H7 (cell line): ENCODE measurements around the gene MYOD1. TPM values are rescaled to one million over a fixed set of nuclear protein-coding genes. Genes with fewer than 3 reads are reported as not detected.
A peak's percentile ranks its signal among the peaks of the same experiment; 100 is the strongest.

Experiments
- DNase-seq: peaks from one replicate; pipeline ENCODE4 v3.0.0; 2012
- H3K27me3 ChIP-seq: 2 replicates; pipeline ENCODE4 v1.6.0; 2011; ENCODE audit warnings: mild to moderate bottlenecking, low read length; ENCODE audit not compliant: control insufficient read depth, insufficient read depth
- H3K36me3 ChIP-seq: replicated peaks from 2 replicates; pipeline ENCODE4 v1.5.1; 2011; ENCODE audit warnings: low read length; ENCODE audit not compliant: control insufficient read depth, insufficient read depth
- H3K4me3 ChIP-seq: 2 replicates; pipeline ENCODE4 v1.5.1; 2011; ENCODE audit warnings: low read depth, mild to moderate bottlenecking, control low read depth, low read length, moderate library complexity; ENCODE audit not compliant: insufficient read depth
- total RNA-seq: library from RNA; depleted of rRNA; stranded (reverse); fragments of >200 nt; shearing (Covaris generic); gene quantifications from 2 replicates; pipeline ENCODE4 v1.2.3, GENCODE V29; 2014; rRNA removed

The MYOD1 gene
- not detected in 2 replicates for total RNA-seq

DNA sequence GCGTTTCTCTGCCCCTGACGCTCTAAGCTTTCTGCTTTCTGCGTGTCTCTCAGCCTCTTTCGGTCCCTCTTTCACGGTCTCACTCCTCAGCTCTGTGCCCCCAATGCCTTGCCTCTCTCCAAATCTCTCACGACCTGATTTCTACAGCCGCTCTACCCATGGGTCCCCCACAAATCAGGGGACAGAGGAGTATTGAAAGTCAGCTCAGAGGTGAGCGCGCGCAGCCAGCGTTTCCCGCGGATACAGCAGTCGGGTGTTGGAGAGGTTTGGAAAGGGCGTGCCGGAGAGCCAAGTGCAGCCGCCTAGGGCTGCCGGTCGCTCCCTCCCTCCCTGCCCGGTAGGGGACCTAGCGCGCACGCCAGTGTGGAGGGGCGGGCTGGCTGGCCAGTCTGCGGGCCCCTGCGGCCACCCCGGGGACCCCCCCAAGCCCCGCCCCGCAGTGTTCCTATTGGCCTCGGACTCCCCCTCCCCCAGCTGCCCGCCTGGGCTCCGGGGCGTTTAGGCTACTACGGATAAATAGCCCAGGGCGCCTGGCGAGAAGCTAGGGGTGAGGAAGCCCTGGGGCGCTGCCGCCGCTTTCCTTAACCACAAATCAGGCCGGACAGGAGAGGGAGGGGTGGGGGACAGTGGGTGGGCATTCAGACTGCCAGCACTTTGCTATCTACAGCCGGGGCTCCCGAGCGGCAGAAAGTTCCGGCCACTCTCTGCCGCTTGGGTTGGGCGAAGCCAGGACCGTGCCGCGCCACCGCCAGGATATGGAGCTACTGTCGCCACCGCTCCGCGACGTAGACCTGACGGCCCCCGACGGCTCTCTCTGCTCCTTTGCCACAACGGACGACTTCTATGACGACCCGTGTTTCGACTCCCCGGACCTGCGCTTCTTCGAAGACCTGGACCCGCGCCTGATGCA is at the start of gene MYOD1:
MYOD1 (plus strand) TSS at position 544 of the 910 bp plus-strand sequence; CDS start at position 756, 212 bp downstream.
- Histone ChIP-seq H3K4me3 (peak within 1 kb of the TSS; percentile 30), H3K36me3 (no peaks in the 10 kb centered on the region)
- DNase-seq: peak; percentile 90

DNA sequence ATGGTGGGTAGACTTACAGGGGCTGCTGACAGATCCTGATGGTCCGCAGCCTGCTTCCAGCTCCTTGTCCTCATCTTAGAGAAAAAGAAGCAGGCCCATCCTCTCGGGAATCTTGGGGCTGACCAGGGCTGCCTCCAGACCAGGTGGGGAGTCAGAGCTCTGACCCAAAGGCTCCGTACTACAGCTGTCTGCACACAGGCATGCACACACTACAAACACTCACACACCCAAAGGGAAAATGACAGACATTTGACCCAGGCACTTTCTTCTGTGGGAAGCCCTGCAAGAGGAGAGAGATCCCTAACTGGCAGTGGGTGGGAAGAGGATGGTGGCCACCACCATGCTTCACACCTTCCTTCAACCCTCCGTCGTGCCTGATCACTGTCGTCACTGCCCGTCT is 46.9 kb upstream of the MYOD1 start:
- Histone ChIP-seq H3K4me3 (no peak overlapping the region), H3K27me3 (no peaks in the 10 kb centered on the region; the same call in none of the 2 replicates), H3K36me3 (no peaks in the 10 kb centered on the region)
- DNase-seq: no peak

More for the DNA sequence above, at the start of gene MYOD1:
- H3K27me3 ChIP-seq: peaks cover 97% of the 10 kb centered on the region

DNA sequence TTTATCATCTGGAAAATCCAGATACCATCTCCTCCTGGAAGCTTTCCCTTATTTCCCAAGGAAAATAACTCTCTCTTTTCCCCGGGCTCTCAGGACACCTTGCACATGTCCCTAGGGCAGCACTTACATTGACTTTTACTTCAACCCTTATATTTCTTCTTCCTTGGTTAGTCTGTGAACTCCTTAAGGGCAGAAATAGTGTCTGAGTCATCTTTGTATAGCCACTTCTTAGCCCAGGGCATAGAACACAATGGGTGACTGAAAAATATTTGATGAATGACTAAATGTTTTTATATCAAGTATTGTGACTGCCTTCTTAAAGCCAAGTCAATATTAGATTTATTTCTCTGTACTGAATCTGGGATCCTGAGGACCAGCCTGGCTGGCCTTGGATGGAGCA is 45.4 kb upstream of the MYOD1 start:
- H3K4me3 ChIP-seq: no peak overlapping the region
- no peak for DNase-seq
- H3K27me3 ChIP-seq: no peaks in the 10 kb centered on the region; the same call in 1 of the 2 replicates
- no peaks in the 10 kb centered on the region for H3K36me3 ChIP-seq

DNA sequence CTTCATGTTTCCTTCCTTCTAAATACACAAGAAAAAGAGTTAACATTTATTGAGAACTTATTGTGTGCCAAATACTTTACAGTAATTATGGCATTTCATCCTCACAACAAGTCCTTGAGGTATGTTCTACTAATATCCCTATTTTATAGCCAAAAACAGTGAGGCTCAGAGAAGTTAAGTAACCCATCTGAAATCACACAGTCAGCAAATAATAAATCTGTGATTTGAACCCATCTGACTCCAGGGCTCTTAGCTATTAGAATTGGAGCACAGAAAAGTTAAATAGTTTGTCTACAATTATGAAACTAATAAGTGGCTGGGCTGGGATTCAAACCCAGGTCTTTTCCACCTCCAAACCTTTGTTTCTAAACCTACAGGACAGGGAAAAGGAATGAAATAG is 36.5 kb upstream of the MYOD1 start:
- Histone ChIP-seq H3K27me3 (no peaks in the 10 kb centered on the region), H3K36me3 (no peaks in the 10 kb centered on the region), H3K4me3 (no peak overlapping the region)
- no peak for DNase-seq

DNA sequence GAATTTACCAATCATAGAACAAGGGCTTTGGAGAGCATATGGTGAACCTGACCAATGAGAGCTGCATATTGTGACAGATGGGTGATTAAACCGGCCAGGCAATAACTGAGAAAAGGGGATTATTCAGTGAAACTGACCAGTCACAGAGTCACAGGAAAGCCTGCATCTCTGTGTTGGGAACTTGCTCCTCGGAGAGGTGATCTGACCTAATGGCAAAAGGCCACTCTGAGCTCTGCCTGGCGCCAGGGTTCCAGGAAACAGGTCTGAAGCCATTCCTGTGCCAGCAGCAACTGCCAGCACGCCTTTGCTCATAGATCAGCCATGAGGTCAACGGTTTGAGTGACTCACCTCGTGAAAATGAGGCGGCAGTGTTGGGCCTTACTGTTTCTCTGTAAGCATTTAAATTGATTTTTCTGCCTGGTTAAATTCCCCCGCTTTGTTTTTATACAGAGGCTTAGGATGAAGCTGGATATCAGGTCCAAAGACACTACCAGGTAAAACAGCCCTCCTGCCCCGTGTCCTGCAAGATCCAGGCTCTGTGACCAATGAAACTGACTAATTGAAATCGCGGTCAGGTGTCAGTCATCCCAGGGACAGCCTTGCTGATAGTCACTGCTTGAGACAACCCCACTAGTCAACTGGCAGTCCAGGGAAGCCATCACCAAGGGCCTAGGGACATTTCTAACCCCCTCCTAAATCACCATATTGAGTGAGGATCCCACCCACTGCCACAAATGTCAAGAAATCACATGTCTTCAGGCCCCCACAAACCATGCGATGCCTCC is 35.8 kb upstream of the MYOD1 start:
- H3K36me3 ChIP-seq: no peaks in the 10 kb centered on the region
- H3K27me3 ChIP-seq: no peaks in the 10 kb centered on the region
- no peak for DNase-seq
- H3K4me3 ChIP-seq: no peak overlapping the region

DNA sequence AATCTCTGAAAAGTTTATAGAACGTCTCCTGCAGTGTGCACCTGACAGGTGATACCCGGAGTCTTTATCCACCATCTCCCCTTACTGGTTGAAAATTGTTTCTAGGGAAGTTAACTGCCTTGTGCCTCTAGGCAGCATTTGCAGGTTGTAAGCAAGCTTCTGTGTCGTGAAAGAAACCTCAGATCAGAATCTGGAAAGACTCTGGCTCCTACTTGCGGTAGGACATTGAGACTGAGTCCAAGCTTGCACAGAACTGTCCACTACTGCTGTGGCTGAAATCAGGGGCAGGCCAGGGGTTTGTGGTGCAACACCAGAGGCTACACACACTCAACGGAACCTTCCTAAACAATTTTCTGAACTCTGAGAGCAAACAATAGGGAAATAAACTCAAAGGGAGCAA is 34.8 kb upstream of the MYOD1 start:
- no peaks in the 10 kb centered on the region for H3K36me3 ChIP-seq
- DNase-seq: no peak
- no peak overlapping the region for H3K4me3 ChIP-seq
- no peaks in the 10 kb centered on the region for H3K27me3 ChIP-seq

DNA sequence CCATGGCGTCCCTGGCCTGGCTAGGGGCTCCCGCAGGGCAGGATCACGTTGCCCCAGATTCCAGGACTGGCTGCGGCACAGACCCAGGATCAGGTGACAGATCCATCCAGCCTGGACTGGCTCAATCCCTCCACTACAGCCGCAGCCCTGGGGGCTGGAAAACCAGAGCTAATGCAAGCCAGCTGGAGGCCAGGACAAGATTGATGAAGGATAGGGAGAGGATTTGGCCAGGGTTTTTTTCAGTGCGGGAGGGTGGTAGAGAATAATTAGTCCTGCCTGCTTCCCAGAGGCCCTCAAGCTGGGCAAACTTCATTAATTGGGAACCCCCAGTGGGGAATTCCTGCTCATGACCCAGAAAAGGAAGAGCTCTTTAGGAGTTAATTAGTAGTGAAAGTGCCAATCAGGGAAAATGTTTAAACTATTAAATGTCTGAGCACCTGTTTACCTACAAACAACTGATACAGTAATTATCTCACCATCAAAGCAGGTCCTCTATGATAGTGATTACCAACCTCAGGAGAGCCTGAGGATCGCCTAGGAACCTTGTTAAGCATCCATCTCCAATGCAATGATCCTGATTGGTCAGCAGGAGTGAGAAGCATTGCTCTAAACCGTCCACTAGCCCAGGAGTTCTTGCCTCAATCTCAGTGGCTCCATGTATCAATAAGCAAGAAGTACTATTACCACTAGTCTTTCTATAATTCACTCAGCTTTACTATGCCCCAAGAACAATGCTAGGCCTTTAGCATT is 33.0 kb upstream of the MYOD1 start:
- Histone ChIP-seq H3K4me3 (no peak overlapping the region), H3K36me3 (no peaks in the 10 kb centered on the region), H3K27me3 (no peaks in the 10 kb centered on the region)
- DNase-seq: peak; percentile 54

DNA sequence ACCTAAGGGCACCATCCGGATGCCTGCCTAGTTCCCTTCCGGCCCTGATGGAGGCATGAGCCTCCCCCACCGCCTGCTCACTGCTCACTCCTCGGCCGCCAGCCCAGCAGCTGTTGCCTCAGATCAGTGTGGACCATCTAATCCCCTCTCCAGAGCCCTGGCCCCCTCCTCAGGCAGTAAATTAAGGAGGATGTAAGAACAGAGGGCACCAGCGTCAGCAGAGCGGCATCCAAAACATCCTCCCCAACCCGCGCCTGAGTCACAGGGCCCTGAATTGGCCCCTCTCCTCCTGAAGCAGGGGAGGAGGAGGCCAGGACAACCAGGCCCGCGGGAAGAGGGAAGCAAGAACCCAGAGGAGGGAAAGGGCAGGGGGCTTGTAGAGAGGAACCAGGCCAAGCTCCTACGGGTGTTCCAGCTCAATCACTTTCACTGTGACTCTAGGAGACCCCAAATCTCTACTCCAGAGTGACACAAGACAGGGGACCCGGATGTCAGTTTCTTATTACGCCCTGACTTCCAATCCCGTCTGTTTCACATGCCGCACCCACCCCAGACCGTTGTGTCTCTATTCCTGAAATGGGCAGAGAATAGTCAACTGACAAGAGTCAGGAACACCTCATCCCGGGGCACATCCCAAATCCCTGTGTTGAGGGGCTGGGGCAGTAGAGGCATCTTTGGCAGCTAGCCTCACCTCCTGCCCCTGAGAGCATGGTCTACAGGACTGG is 31.3 kb upstream of the MYOD1 start:
- H3K36me3 ChIP-seq: no peaks in the 10 kb centered on the region
- DNase-seq: peak; percentile 19
- no peaks in the 10 kb centered on the region for H3K27me3 ChIP-seq
- H3K4me3 ChIP-seq: no peak overlapping the region

DNA sequence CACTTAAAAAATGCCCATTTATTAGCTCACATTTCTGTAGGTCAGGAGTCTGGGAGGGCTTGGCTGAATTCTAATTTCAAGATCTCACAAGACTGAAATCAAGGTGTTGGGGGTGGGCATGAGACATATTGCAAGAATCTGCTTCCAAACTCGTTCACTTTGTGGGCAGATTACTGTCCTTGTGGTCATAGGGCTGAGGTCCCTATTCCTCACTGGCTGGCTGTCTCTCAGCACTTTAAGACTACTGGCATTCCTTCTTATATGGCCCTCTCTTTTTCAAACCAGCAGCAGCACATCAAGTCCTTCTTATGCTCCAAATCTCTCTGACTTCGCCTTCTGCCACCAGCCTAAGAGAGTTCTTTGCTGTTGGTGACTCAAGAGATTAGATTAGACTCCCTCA is 27.8 kb upstream of the MYOD1 start:
- no peak for DNase-seq
- H3K4me3 ChIP-seq: no peak overlapping the region
- H3K36me3 ChIP-seq: no peaks in the 10 kb centered on the region
- peaks cover 15% of the 10 kb centered on the region; the same call in 1 of the 2 replicates for H3K27me3 ChIP-seq

DNA sequence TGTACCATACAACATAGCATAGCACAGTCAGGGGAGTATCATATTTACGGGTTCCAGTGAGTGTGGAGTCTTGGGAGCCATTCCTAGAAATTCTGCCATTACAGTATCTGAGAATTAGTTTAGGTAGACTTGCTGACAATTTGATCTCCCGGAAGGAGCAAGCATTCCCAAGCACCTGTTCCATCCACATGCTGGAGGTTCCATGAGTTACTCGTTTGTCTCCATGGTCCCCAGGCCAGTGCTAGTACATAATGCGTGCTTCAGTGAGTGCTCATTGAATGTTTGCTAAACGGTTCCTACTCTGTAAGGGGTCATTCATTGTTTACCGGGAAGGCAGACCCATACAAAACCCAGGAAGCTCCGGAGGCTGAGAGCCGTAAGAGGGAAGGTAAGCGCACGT is 27.4 kb upstream of the MYOD1 start:
- no peaks in the 10 kb centered on the region for H3K36me3 ChIP-seq
- no peak overlapping the region for H3K4me3 ChIP-seq
- DNase-seq: no peak
- peaks cover 19% of the 10 kb centered on the region; the same call in 1 of the 2 replicates for H3K27me3 ChIP-seq

DNA sequence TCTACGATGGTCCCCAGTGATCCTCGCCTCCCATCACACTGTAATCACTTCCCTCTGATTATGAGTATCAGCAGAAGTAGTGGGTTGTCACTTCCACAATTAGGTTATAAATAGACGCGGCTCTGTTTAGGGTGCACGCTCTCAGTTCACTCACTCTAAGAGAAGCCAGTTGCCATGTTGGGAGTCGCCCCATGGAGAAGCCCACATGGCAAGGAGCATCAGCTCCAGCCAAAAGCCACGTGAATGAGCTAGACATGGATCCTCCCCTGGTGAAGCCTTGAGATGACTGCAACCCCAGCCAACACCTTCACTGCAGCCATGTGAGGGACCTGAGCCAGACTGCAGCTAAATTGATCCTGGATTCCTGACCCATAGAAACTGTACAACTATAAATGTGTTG is 26.4 kb upstream of the MYOD1 start:
- no peak for DNase-seq
- H3K4me3 ChIP-seq: no peak overlapping the region
- peaks cover 20% of the 10 kb centered on the region; the same call in 1 of the 2 replicates for H3K27me3 ChIP-seq
- H3K36me3 ChIP-seq: no peaks in the 10 kb centered on the region

DNA sequence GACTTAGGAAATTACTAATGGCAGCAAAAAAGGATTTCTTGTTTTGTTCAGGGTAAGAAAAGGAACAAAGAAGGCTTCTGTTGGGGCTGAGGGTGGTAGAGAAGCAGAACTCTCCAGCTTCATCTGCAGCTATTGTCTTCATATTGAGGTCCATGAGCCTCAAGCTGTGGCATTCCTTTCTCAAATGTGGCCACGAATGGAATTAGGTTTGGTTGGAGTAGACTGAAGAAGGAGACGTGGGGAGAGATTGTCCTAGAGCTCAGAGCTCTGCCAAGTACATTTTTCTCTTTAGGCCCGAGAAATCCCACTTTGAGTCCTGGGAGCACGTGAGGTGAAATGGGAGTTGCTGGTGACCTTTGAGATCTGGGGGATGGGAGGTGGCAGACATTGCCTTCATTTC is 25.8 kb upstream of the MYOD1 start:
- H3K36me3 ChIP-seq: no peaks in the 10 kb centered on the region
- no peak overlapping the region for H3K4me3 ChIP-seq
- H3K27me3 ChIP-seq: peaks cover 20% of the 10 kb centered on the region; the same call in 1 of the 2 replicates
- DNase-seq: no peak

DNA sequence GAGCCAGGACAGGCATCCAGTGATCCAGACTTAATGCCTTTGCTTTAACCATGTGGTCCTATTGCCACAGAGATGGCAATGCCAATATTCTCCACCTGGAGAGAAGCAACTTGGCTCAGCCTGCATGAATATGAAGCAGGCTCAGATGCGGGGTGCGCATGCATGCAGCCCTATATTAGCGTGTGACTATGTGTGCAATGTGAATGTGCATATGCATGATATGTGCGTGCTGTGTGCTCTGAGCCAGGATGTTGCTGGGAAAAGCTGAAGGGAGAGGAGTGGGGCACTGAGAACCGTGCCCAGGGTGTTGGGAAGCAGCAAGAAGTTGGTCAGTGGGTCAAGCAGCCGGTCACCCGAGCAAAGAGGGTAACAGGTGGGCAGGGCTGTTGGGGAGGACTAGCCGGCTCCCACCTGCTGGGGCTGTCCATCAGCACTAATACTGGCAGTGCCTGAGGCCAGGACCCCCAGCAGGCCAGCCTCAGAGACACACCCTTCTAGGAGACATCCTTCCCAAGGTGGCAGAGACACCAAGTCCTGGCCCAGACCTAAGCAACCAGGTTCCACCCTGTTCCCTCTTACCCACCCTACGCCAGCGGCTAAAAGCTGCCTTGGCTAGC is 24.8 kb upstream of the MYOD1 start:
- DNase-seq: peak; percentile 31

More for the DNA sequence above, 24.8 kb upstream of the MYOD1 start:
- Histone ChIP-seq H3K27me3 (peaks cover 20% of the 10 kb centered on the region; the same call in 1 of the 2 replicates), H3K4me3 (no peak overlapping the region), H3K36me3 (no peaks in the 10 kb centered on the region)
